GM19452 (cell line): ENCODE data around the gene EEF1B2.

Experiments
- ATAC-seq: cut with Tn5 transposase; IDR thresholded peaks from one replicate; pipeline ENCODE4 v1.9.1; 2021; ENCODE audit not compliant: unreplicated experiment

Gene EEF1B2

DNA sequence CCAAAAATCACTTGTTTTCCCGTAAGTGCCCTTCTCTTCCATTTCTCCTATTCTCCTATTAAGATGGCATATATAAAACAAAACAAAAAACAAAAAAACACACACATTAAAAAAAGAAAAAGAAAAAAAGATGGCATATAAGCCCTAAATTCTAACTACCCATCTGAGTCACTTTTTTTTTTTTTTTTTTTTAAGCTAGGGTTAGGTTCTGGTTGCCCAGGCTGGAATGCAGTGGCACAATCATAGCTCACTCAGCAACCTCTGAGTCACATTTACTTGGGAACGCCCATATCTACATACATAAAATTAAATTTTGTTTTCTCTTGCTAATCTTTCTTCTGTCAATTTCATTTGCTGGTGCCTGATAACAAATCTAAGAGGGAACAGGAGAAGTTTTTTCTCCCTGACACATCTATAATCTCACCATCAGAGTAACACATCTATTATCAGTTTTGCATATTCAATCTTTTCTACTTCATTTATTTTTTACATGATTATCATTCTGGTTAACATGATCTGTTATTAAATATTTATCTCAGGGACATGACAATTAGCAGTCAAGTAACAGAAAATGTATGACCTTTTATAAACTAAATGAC is 52.1 kb downstream of the EEF1B2 start:
- ATAC-seq, result no peak
